ENCODE results near the gene RFTN1.

RFTN1 gene

DNA sequence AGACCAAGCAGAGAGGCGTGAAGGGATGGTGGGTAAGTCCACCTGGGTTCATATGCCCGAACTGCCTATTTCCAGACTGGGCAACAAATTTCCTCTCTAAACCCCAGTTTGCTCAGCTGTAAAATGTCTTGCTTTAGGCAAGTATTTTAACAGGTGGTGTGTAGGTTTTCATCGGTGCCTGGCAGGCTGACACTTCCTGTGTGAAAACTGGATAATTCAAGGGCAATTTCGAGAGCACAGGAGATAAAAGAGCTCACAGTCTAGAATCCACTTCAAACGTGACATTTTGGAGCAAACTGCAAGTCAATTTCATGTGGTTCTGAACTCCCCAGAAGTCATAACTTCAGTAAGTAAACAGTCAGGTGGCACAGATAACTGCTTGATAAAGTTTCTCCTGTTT, 136.3 kb downstream of the RFTN1 start:
- no peak for DNase-seq (ENCODE audit: low read depth)

- no peak for DNase-seq (ENCODE audit: low read depth)
These were observed 137.6 kb downstream of the RFTN1 start for GRCh38 chr3:16375891-16376290.

GRCh38 chr3:16374935-16375245, 138.6 kb downstream of the RFTN1 start:
- no peak for DNase-seq (ENCODE audit: low read depth)

- DNase-seq (ENCODE audit: low read depth) = no peak
These were observed 139.2 kb downstream of the RFTN1 start for GRCh38 chr3:16374047-16374934.

DNA sequence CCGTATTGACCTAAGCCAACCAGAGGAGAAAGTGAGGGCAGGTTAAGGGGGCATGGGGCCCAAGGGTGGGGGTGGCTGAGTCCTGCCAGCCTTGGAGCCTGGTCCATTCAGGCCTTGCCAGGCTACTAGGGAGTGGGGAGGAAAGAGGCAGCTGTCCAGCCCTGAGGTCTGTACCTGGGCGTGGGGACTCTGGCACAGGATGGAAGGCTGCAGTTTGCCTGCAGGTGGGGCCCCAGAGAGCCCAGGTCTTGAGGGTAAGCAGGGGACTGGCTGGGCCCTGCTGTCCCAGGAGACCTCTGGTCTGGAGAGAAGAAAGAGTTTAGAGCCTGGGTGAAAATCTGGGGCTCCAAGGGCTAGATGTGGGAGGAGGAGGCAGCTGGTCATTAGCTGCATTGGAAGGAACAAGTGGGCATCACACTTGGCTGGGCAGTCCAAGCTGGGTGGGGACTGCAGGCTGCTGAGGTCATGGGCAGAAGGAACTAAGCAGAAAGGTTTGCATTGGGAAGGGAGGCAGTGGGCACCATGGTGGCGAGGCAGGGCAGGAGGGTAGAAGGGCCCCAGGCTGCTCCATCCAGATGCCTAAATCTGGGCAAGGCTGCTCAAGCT, 140.1 kb downstream of the RFTN1 start:
- no peak for DNase-seq (ENCODE audit: low read depth)

DNA sequence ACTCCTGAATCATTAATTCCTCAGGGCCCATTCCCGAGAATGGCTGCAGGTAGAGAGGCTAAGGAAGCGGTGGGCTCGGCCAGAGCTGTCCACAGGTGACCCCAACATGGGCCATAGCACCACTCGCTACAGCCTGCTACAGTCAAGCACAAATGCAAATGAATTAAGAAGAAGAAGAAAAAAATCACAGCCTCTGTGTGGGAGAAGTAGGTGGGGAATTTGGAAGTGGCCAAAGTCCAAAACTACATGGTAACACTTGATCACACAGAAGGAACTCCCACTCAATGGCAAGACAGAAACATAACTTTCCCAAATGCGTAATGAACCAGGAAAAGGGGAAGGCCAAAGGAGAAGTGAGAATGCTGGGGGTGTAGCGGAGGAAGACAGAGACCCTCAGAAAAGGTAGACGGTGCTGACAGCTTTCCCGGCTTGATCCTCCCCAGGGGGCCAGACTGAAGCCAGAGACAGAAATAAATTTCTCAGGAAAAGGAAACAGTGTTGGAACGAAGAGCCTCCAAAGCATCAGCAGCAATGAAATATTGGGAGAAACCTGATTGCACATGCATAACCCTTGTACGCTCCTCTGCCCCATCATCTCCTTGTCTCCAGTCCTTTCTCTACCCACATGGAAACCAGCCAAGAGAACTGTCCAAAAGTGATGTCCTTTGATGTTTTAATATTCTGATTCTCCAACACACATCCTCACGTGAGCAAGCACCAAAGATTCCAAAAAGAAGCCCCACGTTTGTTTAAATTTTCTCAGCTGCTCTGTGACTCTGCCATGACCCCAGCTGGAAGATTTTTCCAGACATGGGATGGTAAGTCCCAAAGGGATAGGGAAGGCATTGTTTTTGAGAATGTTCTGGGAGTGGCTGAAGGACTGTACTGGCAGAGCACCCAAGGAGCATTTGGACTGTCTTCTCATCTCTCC, 140.9 kb downstream of the RFTN1 start:
- no peak for DNase-seq (ENCODE audit: low read depth)

GRCh38 chr3:16370872-16371740, 142.4 kb downstream of the RFTN1 start:
- DNase-seq (ENCODE audit: low read depth) = no peak

- no peak for DNase-seq (ENCODE audit: low read depth)
These were observed 143.0 kb downstream of the RFTN1 start for GRCh38 chr3:16370503-16370871.

DNA sequence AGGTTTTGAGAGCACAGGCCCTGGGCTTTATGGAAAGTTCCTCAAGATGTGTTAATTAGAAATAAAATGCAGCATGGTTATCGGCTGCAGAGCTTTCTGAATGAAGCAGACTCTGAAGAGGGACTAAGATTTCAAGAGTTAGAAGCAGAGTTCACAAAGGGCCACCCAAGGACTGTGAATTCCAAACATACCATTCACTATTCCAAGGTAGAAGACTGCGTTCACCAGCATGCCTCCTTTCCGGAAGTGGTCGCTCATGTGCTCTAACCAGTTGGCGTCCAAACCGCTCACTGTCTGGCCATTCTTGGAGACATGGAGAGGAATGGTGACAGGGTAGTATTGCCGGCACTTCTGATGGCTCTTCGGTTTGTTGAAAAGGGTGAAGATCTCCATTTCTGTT, 143.6 kb downstream of the RFTN1 start:
- no peak for DNase-seq (ENCODE audit: low read depth)

GRCh38 chr3:16369276-16369675, 144.2 kb downstream of the RFTN1 start:
- no peak for DNase-seq (ENCODE audit: low read depth)

DNA sequence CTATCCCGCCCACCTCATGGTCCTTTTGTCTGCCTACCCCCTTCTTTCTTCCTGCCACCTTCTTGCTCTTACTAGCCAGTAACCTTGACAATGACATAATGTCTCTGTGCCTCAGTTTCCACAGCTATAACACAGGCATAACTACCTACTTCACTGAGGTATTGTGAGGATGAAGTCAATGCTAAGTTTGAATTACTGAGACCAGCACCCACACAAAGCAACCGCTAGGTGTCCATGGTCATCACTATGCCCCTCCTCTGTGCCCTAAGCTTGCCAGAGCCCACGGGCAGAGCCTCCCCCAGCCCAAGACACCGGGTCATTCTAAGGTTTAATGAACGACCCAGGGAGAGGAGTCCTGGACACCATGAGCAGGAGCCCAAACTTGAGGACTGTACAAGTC, 146.9 kb downstream of the RFTN1 start:
- no peak for DNase-seq (ENCODE audit: low read depth)

DNA sequence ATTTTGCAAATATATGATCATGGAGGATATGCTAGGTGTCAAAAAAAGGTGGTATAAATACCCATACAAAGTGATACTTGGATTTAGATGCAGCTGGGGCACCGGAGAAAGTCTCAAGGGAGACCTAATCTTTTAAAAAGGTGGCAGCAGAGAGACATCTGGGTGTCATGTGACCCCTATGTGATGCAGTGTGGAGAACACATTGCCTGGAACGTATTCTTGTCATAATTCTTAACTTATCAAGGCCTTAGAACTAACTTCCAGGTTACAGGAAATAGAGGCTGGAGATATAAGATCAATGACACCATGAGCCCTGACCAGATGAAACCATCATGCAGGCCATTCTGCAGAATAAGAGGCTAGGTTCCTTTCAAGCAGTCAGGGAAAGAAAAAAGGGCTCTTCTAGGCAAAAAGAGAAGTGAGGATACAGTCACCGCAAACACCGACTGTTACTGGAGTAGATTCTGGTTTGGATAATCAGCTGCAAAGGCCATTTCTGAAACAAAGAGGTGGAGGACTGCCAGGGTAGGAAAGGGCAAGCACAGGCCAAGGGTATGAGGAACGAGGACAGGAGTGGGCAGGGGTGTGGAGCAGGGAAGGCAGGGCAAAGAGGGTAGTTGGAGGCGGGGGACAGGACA, 147.9 kb downstream of the RFTN1 start:
- no peak for DNase-seq (ENCODE audit: low read depth)

GRCh38 chr3:16364963-16365362, 148.5 kb downstream of the RFTN1 start:
- no peak for DNase-seq (ENCODE audit: low read depth)

GRCh38 chr3:16364323-16364722, 149.2 kb downstream of the RFTN1 start:
- no peak for DNase-seq (ENCODE audit: low read depth)

DNA sequence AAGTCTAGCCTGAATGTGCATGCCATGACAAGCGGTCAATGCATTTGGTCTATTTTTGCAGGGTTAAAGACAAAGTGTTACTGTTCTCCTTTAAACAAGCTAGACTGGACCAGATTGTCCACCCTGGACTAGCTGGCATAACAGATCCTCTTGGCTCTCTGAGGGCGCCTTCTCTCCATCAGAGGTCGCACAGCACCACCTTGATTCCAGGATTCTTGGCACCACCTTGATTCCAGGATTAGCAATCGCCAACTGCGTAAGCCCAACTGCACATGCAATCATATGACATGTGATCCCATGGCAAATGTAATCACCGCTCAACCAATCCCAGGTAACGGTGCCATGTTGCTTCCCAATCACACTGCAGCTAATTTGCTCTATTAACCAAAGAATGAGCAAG, 149.9 kb downstream of the RFTN1 start:
- no peak for DNase-seq (ENCODE audit: low read depth)

GRCh38 chr3:16362770-16363169, 150.7 kb downstream of the RFTN1 start:
- DNase-seq (ENCODE audit: low read depth) = no peak

- DNase-seq (ENCODE audit: low read depth) = no peak
These were observed 152.4 kb downstream of the RFTN1 start for GRCh38 chr3:16361087-16361486.

DNA sequence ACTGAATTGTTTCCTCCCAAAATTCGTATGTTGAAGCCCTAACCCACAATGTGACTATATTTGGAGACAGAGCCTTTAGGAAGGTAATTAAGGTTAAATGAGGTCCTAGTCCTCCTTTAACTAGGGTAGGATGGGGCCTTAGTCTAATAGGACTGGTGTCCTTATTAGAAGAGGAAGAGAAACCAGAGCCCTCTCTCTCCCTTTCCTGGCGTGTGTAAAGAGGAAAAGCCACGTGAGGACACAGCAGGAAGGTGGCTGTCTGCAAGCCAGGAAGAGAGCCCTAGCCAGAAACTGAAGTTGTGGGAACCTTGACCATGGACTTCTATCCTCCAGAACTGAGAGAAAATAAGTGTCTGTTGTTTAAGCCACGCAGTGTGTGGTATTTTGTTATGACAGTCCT, 154.2 kb downstream of the RFTN1 start:
- DNase-seq (ENCODE audit: low read depth) = no peak

GRCh38 chr3:16358336-16358735, 155.2 kb downstream of the RFTN1 start:
- DNase-seq (ENCODE audit: low read depth) = no peak

- DNase-seq (ENCODE audit: low read depth) = no peak
These were observed 156.0 kb downstream of the RFTN1 start for GRCh38 chr3:16357186-16358121.
